Adipocyte (in vitro differentiated cells): ENCODE measurements around the gene PCGF3.
"Not testable (repeated sequence)": the region's sequence is repeated elsewhere in the genome, so short reads cannot be mapped to it uniquely, and the experiment has no call there.

ENCODE experiments used
- DNase-seq: peaks from one replicate; pipeline ENCODE4 v3.0.0-alpha.2; 2015; ENCODE audit warnings: low read depth
- H3K27me3 ChIP-seq: replicated peaks from 2 replicates; pipeline ENCODE4 v1.7.0; 2013; ENCODE audit warnings: mild to moderate bottlenecking, low read length, moderate library complexity; ENCODE audit not compliant: control insufficient read depth, insufficient read depth
- H3K36me3 ChIP-seq: 2 replicates; pipeline ENCODE4 v1.7.0; 2013; ENCODE audit warnings: low read length, mild to moderate bottlenecking, moderate library complexity; ENCODE audit not compliant: control insufficient read depth, insufficient read depth, severe bottlenecking
- H3K4me1 ChIP-seq: 2 replicates; pipeline ENCODE4 v1.7.0; 2013; ENCODE audit warnings: mild to moderate bottlenecking, low read length, moderate library complexity; ENCODE audit not compliant: control insufficient read depth, insufficient read depth
- H3K4me3 ChIP-seq: 2 replicates; pipeline ENCODE4 v1.7.0; 2013; ENCODE audit warnings: mild to moderate bottlenecking, low read length, moderate library complexity
- H3K9ac ChIP-seq: 2 replicates; pipeline ENCODE4 v1.7.0; 2013; ENCODE audit warnings: mild to moderate bottlenecking, low read length, moderate library complexity
- H3K9me3 ChIP-seq: 2 replicates; pipeline ENCODE4 v1.7.0; 2013; ENCODE audit warnings: mild to moderate bottlenecking, low read length, moderate library complexity; ENCODE audit not compliant: control insufficient read depth

The PCGF3 gene

DNA sequence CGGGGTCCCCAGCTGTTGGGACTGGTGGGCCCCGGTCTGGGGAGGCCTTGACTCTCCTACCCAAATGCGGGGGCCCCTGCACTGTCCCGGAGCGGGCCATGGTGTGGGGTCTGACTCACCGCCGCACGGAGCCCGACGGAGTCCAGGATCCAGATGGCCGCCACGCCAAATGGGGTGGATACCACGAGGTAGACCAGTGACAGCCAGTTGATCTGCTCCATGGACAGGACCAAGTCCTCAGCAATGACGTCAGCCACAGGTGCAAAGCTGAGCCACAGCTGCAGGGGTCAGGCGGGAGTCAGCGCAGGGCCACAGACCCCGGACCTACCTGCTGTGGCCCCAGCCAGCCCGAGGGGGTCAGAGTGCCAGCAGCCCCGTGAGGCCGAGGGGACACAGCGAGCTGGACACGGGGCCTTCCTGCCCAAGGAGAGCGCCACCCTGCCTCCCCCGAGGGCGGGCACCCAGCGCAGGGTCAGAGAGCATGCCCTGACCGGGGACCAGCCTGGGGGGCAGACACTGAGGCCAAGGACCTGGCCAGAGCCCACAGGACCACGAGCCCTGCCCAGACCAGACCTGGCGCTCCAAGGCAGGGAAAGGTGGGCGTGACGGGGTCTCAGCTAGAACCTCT, 19.1 kb upstream of the PCGF3 start:
- Histone ChIP-seq H3K36me3 (peaks cover 3% of the 10 kb centered on the region), H3K4me1 (peaks cover 38% of the 10 kb centered on the region), H3K9me3 (no peaks in the 10 kb centered on the region), H3K4me3 (peak overlapping the region; percentile 82), H3K9ac (no peak overlapping the region), H3K27me3 (no peaks in the 10 kb centered on the region)
- no peak for DNase-seq

DNA sequence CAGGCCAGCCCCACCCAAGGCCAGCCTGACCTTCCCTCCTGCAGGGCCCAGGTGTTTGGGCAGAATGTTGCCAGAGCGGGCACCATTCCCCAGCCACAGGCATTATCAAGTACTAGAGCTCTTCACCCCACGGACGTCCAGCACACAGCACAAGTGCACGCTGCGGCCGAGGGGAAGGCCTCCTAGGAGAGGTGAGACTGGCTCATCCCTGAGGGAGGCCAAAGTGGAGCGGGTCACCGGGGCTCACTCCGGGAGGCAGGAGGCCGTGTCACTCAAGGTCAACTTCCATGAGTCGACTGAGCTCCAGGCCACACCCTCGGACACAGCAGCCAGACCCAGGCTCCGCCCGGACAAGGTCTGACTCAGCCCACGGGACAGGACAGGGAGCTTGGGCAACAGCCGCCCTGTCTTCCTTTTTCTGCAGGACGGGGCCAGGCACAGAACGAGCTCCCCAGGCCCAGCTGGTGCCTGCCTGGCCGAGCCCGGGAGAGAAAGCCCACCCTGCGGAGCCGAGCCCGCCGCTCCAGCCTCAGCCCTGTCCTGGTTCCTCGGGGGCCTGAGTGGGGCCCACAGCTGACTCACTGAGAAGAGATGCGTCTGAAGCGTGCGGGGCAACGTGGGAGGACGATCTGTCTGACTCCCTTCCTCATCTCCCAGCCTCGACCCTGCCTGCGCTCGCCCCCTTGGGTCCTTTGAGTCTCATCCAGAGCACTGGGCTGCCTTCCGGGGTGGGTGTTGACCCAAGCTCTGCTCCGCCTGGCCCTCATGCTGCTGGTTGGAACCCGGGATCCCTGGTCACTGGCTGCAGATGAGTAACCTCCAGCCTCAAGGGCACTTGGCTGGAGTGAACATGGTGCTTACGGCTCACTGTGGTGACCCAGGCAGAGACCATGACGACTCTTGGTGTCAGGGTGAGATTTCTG, 18.3 kb upstream of the PCGF3 start:
- peak; percentile 68 for DNase-seq
- H3K4me1 ChIP-seq: peaks cover 38% of the 10 kb centered on the region
- peak overlapping the region; percentile 82 for H3K4me3 ChIP-seq
- H3K9me3 ChIP-seq: no peaks in the 10 kb centered on the region
- H3K27me3 ChIP-seq: no peaks in the 10 kb centered on the region
- H3K36me3 ChIP-seq: peaks cover 1% of the 10 kb centered on the region
- H3K9ac ChIP-seq: peak overlapping the region; percentile 87

DNA sequence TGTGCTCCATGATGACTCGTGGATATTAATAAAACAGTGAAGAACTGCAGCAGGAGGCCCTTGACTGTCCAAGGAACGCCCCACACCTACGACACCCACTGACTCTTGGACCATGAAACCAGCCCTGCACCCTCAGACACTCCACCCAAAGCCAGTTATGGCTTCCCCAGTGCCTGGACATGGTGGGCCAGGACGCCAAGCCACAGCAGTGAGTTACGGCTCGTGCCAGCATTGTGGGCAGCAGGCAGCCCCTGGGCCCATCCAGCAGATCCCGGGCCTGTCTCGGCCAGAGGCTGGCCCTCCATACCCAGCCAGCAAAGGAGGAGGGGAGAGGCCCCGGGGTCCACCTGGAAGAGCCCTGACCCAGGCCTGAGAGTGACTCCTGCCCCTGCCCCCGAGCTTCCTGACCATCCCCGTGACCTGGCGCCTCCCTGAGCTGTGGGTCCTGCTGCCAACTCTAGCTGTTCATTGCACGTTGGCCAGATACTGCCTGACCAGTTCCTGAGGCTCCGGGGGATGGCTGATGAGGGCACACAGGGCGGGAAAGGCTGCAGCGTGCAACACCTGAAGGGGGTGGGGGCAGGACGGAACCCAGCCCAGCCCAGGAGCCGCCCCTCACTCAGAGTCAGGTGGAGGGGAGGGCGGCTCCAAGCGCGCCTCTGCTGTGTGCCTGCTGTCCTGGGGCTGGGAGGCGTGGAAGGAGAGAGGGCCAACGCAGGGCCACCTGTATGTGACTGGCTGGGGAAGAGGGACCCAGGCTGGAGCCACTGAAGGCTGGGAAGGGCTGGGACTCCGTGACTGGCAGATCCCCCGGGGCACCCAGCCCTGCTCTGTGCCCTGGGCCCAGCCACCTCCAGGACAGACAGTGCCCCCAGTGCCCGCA, 17.4 kb upstream of the PCGF3 start:
- Histone ChIP-seq H3K9me3 (no peaks in the 10 kb centered on the region), H3K4me1 (peaks cover 38% of the 10 kb centered on the region), H3K4me3 (peak overlapping the region; percentile 82), H3K36me3 (no peaks in the 10 kb centered on the region), H3K27me3 (no peaks in the 10 kb centered on the region), H3K9ac (peak overlapping the region; percentile 87)
- DNase-seq: no peak

DNA sequence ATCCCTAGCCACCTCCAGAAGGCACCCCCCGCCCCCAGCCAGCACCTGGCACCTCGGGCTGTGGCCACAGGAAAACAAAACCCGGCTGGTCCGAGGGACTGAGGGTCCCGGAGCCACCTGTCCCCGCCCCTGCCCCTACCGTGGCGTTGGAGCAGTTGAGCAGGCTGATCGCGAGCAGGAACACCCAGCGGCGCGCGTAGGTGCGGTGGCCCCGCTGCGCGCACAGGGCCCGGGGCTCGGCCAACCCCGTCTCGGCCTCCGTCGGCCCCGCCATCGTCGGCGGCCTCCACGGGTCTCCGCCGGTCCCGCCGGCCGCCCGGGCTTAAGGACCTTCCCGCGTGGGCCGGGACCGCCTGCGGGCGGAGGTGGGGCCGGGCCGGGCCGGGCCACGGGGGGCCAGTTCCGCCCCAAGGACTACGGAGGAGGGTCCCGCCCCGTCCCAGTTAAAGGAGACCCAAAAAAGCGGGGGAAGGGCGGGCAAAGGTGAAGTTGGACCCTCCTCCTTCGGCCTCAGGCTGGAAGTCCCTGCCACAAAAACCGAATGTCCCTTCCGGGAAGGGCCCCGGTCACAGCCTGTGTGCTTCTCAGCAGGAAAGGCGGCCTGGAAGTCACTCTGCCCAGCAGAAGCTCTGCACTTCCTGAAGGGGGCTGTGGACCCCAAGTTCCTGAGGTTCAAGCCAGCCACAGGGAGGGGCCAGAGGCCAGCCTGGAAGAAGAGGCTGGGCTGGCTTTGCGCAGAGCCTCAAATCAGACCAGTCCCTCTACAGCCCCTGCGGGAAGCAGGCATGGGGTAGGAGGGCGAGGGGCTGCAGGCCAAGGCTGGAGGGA, 16.6 kb upstream of the PCGF3 start, which contains the start of gene SLC49A3:
Gene SLC49A3 (minus strand): TSS at position 298 of the 828 bp plus-strand sequence. CDS start 24 bp downstream, at position 274.
- Histone ChIP-seq H3K4me3 (peak within 1 kb of the TSS; percentile 82), H3K27me3 (no peaks in the 10 kb centered on the region), H3K9ac (peak within 1 kb of the TSS; percentile 87), H3K36me3 (no peaks in the 10 kb centered on the region), H3K4me1 (peaks cover 32% of the 10 kb centered on the region), H3K9me3 (no peaks in the 10 kb centered on the region)
- DNase-seq: no peak

DNA sequence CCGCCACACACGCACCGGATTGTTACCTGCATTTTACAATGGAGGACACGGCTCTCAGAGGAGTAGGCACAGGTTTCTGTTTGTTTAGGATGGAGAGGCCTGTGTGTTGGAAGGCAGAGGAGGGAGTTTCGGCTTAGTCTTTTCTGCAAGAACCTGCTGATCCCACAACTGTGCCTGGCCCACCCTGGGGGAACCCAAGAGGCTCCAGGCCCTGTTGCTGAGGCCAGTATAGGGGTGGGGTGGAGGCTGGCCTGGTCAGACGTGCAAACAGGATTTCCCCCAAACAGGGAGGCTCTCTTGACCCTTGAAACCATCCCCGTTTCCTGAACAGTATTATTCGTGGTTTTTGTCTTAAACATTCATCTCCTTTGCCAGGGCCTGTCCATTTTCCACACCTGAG, 15.9 kb upstream of the PCGF3 start:
- peak overlapping the region; percentile 82 for H3K4me3 ChIP-seq
- H3K9ac ChIP-seq: peak overlapping the region; percentile 87
- H3K27me3 ChIP-seq: peaks cover 3% of the 10 kb centered on the region
- peaks cover 29% of the 10 kb centered on the region for H3K4me1 ChIP-seq
- DNase-seq: no peak
- H3K36me3 ChIP-seq: no peaks in the 10 kb centered on the region
- no peaks in the 10 kb centered on the region for H3K9me3 ChIP-seq

DNA sequence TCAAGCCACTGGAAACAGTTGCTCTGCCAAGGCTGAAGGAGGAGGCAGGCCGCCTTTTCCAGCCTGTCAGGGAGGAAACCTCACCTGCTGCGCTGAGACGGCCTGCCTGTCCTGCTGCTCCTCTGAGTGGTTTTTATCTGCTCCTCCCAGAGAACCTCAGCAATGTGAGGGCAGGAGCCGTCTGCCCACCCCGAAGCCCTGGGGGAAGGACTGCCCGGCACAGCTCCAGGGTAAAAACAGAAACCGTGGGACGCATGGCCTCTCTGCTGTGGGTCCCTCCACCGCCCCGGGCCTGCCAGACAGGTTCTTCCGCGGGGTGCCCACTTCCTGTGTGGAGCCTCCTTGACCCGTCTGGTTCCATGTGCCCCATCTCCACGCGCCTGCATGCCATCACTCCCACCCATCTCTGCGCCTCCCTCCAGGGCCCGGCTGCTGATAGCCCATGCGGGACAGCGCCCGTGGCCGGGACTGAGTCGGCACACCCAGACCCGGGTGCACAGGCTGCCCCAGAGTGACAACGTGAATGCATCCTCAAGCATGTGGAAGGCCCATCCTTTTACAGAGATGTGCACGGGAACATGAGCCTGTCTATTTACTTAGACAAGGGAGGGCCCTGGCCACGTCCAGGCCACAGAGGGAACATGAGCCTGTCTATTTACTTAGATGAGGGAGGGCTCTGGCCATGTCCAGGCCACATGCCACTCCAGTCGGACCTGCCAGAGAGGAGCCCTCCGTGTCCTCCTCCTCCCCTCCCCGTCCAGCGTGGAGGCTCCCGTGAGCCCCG, 12.7 kb upstream of the PCGF3 start:
- Histone ChIP-seq H3K9me3 (no peaks in the 10 kb centered on the region), H3K4me3 (no peak overlapping the region), H3K9ac (no peak overlapping the region), H3K36me3 (no peaks in the 10 kb centered on the region), H3K27me3 (peaks cover 3% of the 10 kb centered on the region), H3K4me1 (peaks cover 14% of the 10 kb centered on the region)
- no peak for DNase-seq

DNA sequence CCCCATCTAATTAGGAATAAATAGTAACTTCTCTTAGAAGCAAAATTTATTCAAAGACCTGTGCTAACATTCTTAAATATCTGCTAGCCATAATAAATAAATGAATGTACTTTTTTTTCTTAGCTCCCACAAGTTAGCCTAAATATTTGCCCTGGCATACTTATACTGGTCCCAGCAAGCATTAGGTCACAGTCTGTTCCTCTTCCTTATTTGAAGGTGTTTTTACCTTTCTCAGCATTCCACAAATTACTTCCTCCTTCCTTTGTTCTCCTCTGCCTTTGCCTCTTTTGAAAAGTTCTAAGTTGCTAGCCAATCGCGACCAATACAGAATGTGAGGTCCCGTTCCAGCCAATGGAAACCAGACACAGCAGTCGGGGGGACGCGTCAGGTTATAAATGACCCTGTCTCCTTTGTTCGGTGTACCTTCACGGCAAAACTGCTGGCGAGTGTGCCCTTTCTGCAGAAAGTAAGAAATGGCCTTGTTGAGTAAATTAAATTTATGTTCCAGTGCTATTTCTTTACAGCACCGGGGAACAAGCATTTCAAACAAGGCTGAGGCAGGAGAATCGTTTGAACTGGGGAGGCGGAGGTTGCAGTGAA, 11.2 kb upstream of the PCGF3 start:
- H3K9ac ChIP-seq, H3K4me3 ChIP-seq, H3K9me3 ChIP-seq, H3K4me1 ChIP-seq, DNase-seq, H3K36me3 ChIP-seq, H3K27me3 ChIP-seq: not testable (repeated sequence)

DNA sequence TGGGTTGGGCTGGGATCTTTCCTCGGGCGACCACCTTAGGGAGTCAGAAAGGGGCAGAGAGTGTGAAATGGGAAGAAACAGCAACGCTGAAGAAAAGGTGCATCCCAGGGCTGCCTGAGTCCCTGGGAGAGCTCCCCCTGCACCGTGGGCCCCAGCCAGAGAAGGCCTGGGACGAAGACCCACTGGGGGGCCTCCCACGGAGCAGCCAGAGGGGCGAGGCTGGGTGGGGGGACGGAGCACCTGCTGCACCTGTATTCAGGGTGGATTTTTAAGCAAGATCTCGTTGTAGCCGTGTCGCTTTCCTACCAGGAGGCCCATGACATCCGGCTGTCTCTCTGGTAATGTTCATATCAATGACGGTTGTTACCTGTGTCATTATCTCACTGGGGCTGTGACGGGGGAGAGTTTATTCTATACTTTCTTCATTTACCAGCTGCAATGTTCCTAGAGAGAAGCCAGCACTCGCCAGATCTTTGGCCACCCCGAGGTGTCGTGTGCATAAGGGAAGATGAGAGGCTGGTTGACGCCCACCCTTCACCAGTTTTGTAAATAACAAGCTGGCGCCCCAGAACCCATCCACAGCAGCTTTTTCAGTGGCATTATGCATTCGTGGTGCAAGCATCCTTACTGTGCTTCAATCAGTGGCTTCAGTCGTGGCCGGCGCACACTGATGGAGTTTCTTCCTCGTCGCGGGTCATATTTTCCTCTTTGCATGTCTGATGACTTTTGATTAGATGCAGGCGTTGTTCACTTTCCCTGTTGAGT, 5.6 kb upstream of the PCGF3 start:
- Histone ChIP-seq H3K9me3 (no peaks in the 10 kb centered on the region), H3K4me1 (peaks cover 6% of the 10 kb centered on the region), H3K36me3 (no peaks in the 10 kb centered on the region), H3K4me3 (no peak overlapping the region), H3K9ac (peak overlapping the region; percentile 16), H3K27me3 (no peaks in the 10 kb centered on the region)
- DNase-seq: no peak

DNA sequence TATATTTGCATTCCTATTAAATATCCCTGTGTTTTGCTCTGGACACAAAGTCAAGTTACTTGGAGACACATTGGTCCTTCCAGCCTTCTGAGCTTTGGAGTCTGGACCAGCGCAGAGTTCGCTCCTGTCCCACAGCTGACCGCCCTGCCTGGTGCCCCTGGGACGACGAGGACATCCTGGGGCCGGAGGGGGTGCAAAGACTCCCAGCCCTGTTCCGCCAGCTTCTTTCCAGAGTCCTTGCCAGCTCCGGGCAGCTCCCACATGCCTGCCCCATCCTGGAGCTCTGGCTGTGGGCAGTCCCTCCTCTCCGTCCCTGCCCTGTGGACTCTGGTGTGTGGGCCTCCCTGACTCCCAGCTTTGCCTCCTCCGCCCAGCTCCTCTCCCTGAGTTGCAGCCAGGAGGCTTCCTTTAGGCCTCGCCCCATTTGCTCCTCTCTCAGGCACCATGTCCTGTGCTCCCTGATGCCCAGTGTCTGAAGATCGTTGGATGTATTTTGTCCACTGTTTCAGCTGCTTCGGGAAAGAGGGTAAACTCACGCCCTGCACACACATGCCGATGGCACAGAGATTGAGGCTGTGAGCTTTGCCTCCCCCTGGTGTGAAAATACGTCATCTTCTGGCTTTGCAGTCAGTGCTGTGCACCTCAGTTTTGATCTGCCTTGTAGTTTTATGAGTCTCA, 4.9 kb upstream of the PCGF3 start:
- no peaks in the 10 kb centered on the region for H3K36me3 ChIP-seq

More for the DNA sequence above, 4.9 kb upstream of the PCGF3 start:
- no peak overlapping the region for H3K9ac ChIP-seq
- H3K27me3 ChIP-seq: no peaks in the 10 kb centered on the region
- H3K9me3 ChIP-seq: no peaks in the 10 kb centered on the region
- peaks cover 9% of the 10 kb centered on the region for H3K4me1 ChIP-seq
- no peak for DNase-seq
- no peak overlapping the region for H3K4me3 ChIP-seq
